Suprapubic skin (tissue), 4 donors: Measurements from ENCODE around the gene PLA2G12B. TPM values are rescaled to one million over a fixed set of nuclear protein-coding genes. Genes with fewer than 3 reads are reported as not detected.

Experiments used
- DNase-seq, 2 donors: peaks; one replicate each; pipeline ENCODE4 v3.0.0-alpha.2; 2019; ENCODE audit warnings: low spot score in 2 of 2
- H3K27ac ChIP-seq: fragments of 200-600 bp; sonication (generic); one replicate; pipeline ENCODE4 v1.5.1; 2019
- H3K27me3 ChIP-seq: fragments of 200-600 bp; sonication (generic); one replicate; pipeline ENCODE4 v1.5.1; 2019
- H3K36me3 ChIP-seq: fragments of 200-600 bp; sonication (generic); one replicate; pipeline ENCODE4 v1.5.1; 2019
- H3K4me1 ChIP-seq: fragments of 200-600 bp; sonication (generic); one replicate; pipeline ENCODE4 v1.5.1; 2019
- H3K4me3 ChIP-seq: fragments of 200-600 bp; sonication (generic); one replicate; pipeline ENCODE4 v1.5.1; 2019; ENCODE audit warnings: mild to moderate bottlenecking
- H3K9me3 ChIP-seq: fragments of 200-600 bp; sonication (generic); one replicate; pipeline ENCODE4 v1.5.1; 2019
- CTCF ChIP-seq, 2 donors: fragments of 200-600 bp in 1 of 2; fragments of 450-650 bp in 1 of 2; sonication (generic) in 1 of 2; IDR thresholded peaks; one replicate each; pipeline ENCODE4 v1.5.1; 2016 to 2019; ENCODE audit warnings: antibody characterized with exemption in 2 of 2, mild to moderate bottlenecking in 1 of 2, moderate library complexity in 1 of 2
- EP300 ChIP-seq: sonication (generic); formaldehyde crosslinking; IDR thresholded peaks from one replicate; pipeline ENCODE4 v1.6.1; 2017; ENCODE audit warnings: antibody characterized with exemption
- POLR2A ChIP-seq, 2 donors: fragments of 450-650 bp; IDR thresholded peaks; one replicate each; pipeline ENCODE4 v1.6.1; 2017; ENCODE audit warnings: antibody characterized with exemption in 2 of 2, mild to moderate bottlenecking in 2 of 2, moderate library complexity in 2 of 2
- POLR2AphosphoS5 ChIP-seq, 3 donors: sonication (generic); formaldehyde crosslinking; IDR thresholded peaks; one replicate each; pipeline ENCODE4 v1.6.1; 2017; ENCODE audit warnings: antibody characterized with exemption in 3 of 3
- WGBS: methylation state at CpG from one replicate; pipeline ENCODE4 v1.1.5; 2018; 5-methylcytosine and 5-hydroxymethylcytosine counted together
- total RNA-seq, 4 donors: library from RNA; depleted of rRNA; stranded (reverse); fragments of >200 nt; gene quantifications; one replicate each; pipeline ENCODE4 v1.1.0, GENCODE V29; 2016

Gene PLA2G12B
- total RNA-seq, 4 donors from 2014 or later = not detected

GRCh38 chr10:72889391-72889831 is 65.2 kb downstream of the PLA2G12B start:
- H3K36me3 ChIP-seq = peaks cover 11% of the 10 kb centered on the region
- DNase-seq = no peak
- H3K27me3 ChIP-seq = no peaks in the 10 kb centered on the region
- H3K27ac ChIP-seq = no peak overlapping the region
- 33% methylated on average over 6 of the region's 6 CpGs for WGBS
- H3K9me3 ChIP-seq = no peaks in the 10 kb centered on the region
- TF ChIP-seq POLR2AphosphoS5 (IDR thresholded peaks at IDR 0.05) (peak in 2 of 3 donors; percentile 66 to 76), POLR2A (IDR thresholded peaks at IDR 0.05) (no peak)
- H3K4me1 ChIP-seq = peaks cover 36% of the 10 kb centered on the region
- no peak overlapping the region for H3K4me3 ChIP-seq

GRCh38 chr10:72888151-72888638 is 66.4 kb downstream of the PLA2G12B start:
- Histone ChIP-seq H3K4me1 (peaks cover 36% of the 10 kb centered on the region), H3K9me3 (no peaks in the 10 kb centered on the region), H3K36me3 (peaks cover 11% of the 10 kb centered on the region), H3K4me3 (no peak overlapping the region), H3K27me3 (no peaks in the 10 kb centered on the region), H3K27ac (no peak overlapping the region)
- TF ChIP-seq CTCF (IDR thresholded peaks at IDR 0.05) = no peak
- no peak for TF ChIP-seq POLR2AphosphoS5 (IDR thresholded peaks at IDR 0.05)
- no peak for TF ChIP-seq POLR2A (IDR thresholded peaks at IDR 0.05)
- no peak for TF ChIP-seq EP300
- DNase-seq = no peak
- 86% methylated on average over 7 of the region's 7 CpGs for WGBS

- peak overlapping the region; percentile 0 for H3K27ac ChIP-seq
- H3K4me3 ChIP-seq = peak overlapping the region; percentile 10
- no peaks in the 10 kb centered on the region for H3K27me3 ChIP-seq
- TF ChIP-seq POLR2A (IDR thresholded peaks at IDR 0.05) (no peak), EP300 (no peak), POLR2AphosphoS5 (IDR thresholded peaks at IDR 0.05) (no peak), CTCF (IDR thresholded peaks at IDR 0.05) (no peak)
- no peak for DNase-seq
- 26% methylated on average over 5 of the region's 5 CpGs for WGBS
- no peaks in the 10 kb centered on the region for H3K9me3 ChIP-seq
- H3K36me3 ChIP-seq = peaks cover 11% of the 10 kb centered on the region
- H3K4me1 ChIP-seq = peaks cover 36% of the 10 kb centered on the region
Measured at GRCh38 chr10:72887043-72887442, 67.6 kb downstream of the PLA2G12B start.

GRCh38 chr10:72886621-72887020 is 68.0 kb downstream of the PLA2G12B start:
- Histone ChIP-seq H3K9me3 (no peaks in the 10 kb centered on the region), H3K4me3 (no peak overlapping the region), H3K27me3 (no peaks in the 10 kb centered on the region), H3K4me1 (peaks cover 36% of the 10 kb centered on the region), H3K27ac (peak overlapping the region; percentile 0), H3K36me3 (peaks cover 11% of the 10 kb centered on the region)
- DNase-seq = no peak
- 38% methylated on average over 1 of the region's 1 CpG for WGBS
- TF ChIP-seq POLR2A (IDR thresholded peaks at IDR 0.05) (no peak), EP300 (no peak), POLR2AphosphoS5 (IDR thresholded peaks at IDR 0.05) (no peak), CTCF (IDR thresholded peaks at IDR 0.05) (no peak)

GRCh38 chr10:72885953-72886352 is 68.7 kb downstream of the PLA2G12B start:
- Histone ChIP-seq H3K4me3 (no peak overlapping the region), H3K36me3 (peaks cover 11% of the 10 kb centered on the region), H3K27me3 (no peaks in the 10 kb centered on the region), H3K27ac (no peak overlapping the region), H3K4me1 (peaks cover 36% of the 10 kb centered on the region), H3K9me3 (no peaks in the 10 kb centered on the region)
- WGBS = 76% methylated on average over 2 of the region's 2 CpGs
- DNase-seq = no peak
- TF ChIP-seq POLR2AphosphoS5 (IDR thresholded peaks at IDR 0.05) = no peak
- TF ChIP-seq CTCF (IDR thresholded peaks at IDR 0.05) = no peak
- no peak for TF ChIP-seq EP300
- no peak for TF ChIP-seq POLR2A (IDR thresholded peaks at IDR 0.05)

Other genes starting within 250 kb of the PLA2G12B start
- not detected for gene OIT3, start 61.1 kb downstream of the PLA2G12B start, total RNA-seq
- 10 to 100 TPM; 10.6 to 19.5 (median 16.0) TPM for gene P4HA1, start 142.1 kb upstream of the PLA2G12B start, total RNA-seq
- 1 to 10 TPM in 3 of 4 donors, under 1 TPM in 1; 0.86 to 4.2 (median 1.5) TPM for gene NUDT13, start 155.6 kb upstream of the PLA2G12B start, total RNA-seq
- 10 to 100 TPM; 32.5 to 43.9 (median 35.1) TPM for gene ECD, start 213.2 kb upstream of the PLA2G12B start, total RNA-seq
- 10 to 100 TPM; 11.0 to 18.9 (median 15.8) TPM for gene FAM149B1, start 213.3 kb upstream of the PLA2G12B start, total RNA-seq